Right cardiac atrium (tissue), 5 donors: ENCODE measurements around the gene PDE4D. TPM values are rescaled to one million over a fixed set of nuclear protein-coding genes. Genes with fewer than 3 reads are reported as not detected.
"Not testable (repeated sequence)": the region's sequence is repeated elsewhere in the genome, so short reads cannot be mapped to it uniquely, and the experiment has no call there.

Experiments
- ATAC-seq, 2 donors: fragments of 200-7000 bp; cut with Tn5 transposase; one replicate each; pipeline versions ENCODE4 v1.8.0 to v1.9.1; 2020; ENCODE audit warnings: moderate library complexity in 2 of 2, mild to moderate bottlenecking in 1 of 2
- DNase-seq, 3 donors: peaks; one replicate each; pipeline ENCODE4 v3.0.0-alpha.2; 2020
- H3K27ac ChIP-seq: one replicate; pipeline ENCODE4 v1.5.1; 2013; ENCODE audit warnings: mild to moderate bottlenecking, low read length, control low read depth, moderate library complexity
- H3K27me3 ChIP-seq: one replicate; pipeline ENCODE4 v1.6.1; 2013; ENCODE audit not compliant: control insufficient read depth, insufficient read depth
- H3K4me1 ChIP-seq: one replicate; pipeline ENCODE4 v1.6.1; 2013; ENCODE audit warnings: low read length; ENCODE audit not compliant: control insufficient read depth, insufficient read depth
- H3K4me3 ChIP-seq: one replicate; pipeline ENCODE4 v1.5.1; 2013; ENCODE audit warnings: low read length, control low read depth
- H3K9me3 ChIP-seq: one replicate; pipeline ENCODE4 v1.6.1; 2013; ENCODE audit warnings: low read length; ENCODE audit not compliant: control insufficient read depth
- WGBS: extraction: QIAGEN DNeasy Blood & Tissue Kit; methylation state at CpG from one replicate; pipeline ENCODE4 v1.1.7; 2013; 5-methylcytosine and 5-hydroxymethylcytosine counted together
- intact Hi-C, 4 donors: fragments of 100-400 bp; cut with DNase I; formaldehyde crosslinking; loops; one replicate each; pipeline versions ENCODE4 v1.11.0 to v1.14.0; 2022 to 2023
- polyA plus RNA-seq: library from polyadenylated mRNA; stranded (reverse); fragments of 200-250 nt; gene quantifications from one replicate; pipeline ENCODE4 v1.2.3, GENCODE V29; 2013
- total RNA-seq, 4 donors: library from RNA; stranded (reverse); fragmentation: NEBNext Ultra II Directional; extraction: Animal tissue kit (Norgen Biotek cat#: 25700); gene quantifications; one replicate each; pipeline ENCODE4 v1.2.1, GENCODE V29; 2021
- donor health status: healthy with polysubstance abuse.
- donor health status: DM: no; HTN: yes; CAD: no.
- donor health status: DM: no; HTN: no; CAD: no.
- donor health status: DM: no; HTN: yes; CAD: no; lungs with severe emphysema.
- donor health status: DM: yes; HTN: yes; CAD: no.

The PDE4D gene
- total and polyA plus RNA-seq, 5 donors: 13.2 to 104 (median 38.8) TPM

GRCh38 chr5:59575648-59576445 lies 317.7 kb downstream of the PDE4D start:
- DNase-seq (no peak), ATAC-seq (no peak)
- H3K4me3 ChIP-seq: no peak overlapping the region
- H3K27ac ChIP-seq: no peak overlapping the region
- H3K27me3 ChIP-seq: no peaks in the 10 kb centered on the region
- no peaks in the 10 kb centered on the region for H3K4me1 ChIP-seq
- 91% methylated on average over 3 of the region's 3 CpGs for WGBS
- H3K9me3 ChIP-seq: no peaks in the 10 kb centered on the region
- intact Hi-C loops: no loop called here

GRCh38 chr5:59573509-59573908 lies 320.0 kb downstream of the PDE4D start:
- H3K27ac ChIP-seq, ATAC-seq, H3K9me3 ChIP-seq, H3K27me3 ChIP-seq, H3K4me3 ChIP-seq, intact Hi-C loops, DNase-seq, H3K4me1 ChIP-seq: not testable (repeated sequence)
- 97% methylated on average over 5 of the region's 5 CpGs for WGBS

- Histone ChIP-seq H3K9me3 (no peaks in the 10 kb centered on the region), H3K4me3 (no peak overlapping the region), H3K4me1 (no peaks in the 10 kb centered on the region), H3K27ac (no peak overlapping the region), H3K27me3 (no peaks in the 10 kb centered on the region)
- DNase-seq (no peak), ATAC-seq (no peak)
- intact Hi-C loops: no loop called here
- 96% methylated on average over 3 of the region's 3 CpGs for WGBS
Observed at GRCh38 chr5:59571067-59571466, 322.5 kb downstream of the PDE4D start.

GRCh38 chr5:59569608-59570334 lies 323.8 kb downstream of the PDE4D start:
- intact Hi-C loops: no loop called here
- 56% methylated on average over 3 of the region's 3 CpGs for WGBS
- H3K4me3 ChIP-seq: no peak overlapping the region
- no peaks in the 10 kb centered on the region for H3K9me3 ChIP-seq
- ATAC-seq: no peak
- no peaks in the 10 kb centered on the region for H3K4me1 ChIP-seq
- no peak for DNase-seq
- H3K27me3 ChIP-seq: no peaks in the 10 kb centered on the region
- no peak overlapping the region for H3K27ac ChIP-seq

- Histone ChIP-seq H3K4me1 (no peaks in the 10 kb centered on the region), H3K27me3 (no peaks in the 10 kb centered on the region), H3K27ac (no peak overlapping the region), H3K4me3 (no peak overlapping the region), H3K9me3 (no peaks in the 10 kb centered on the region)
- DNase-seq (no peak), ATAC-seq (no peak)
- 94% methylated on average over 4 of the region's 4 CpGs for WGBS
- intact Hi-C loops: no loop called here
Observed at GRCh38 chr5:59569158-59569557, 324.4 kb downstream of the PDE4D start.

GRCh38 chr5:59568161-59568560 lies 325.4 kb downstream of the PDE4D start:
- H3K4me3 ChIP-seq: no peak overlapping the region
- H3K9me3 ChIP-seq: no peaks in the 10 kb centered on the region
- DNase-seq (no peak), ATAC-seq (no peak)
- 94% methylated on average over 2 of the region's 2 CpGs for whole genome bisulfite sequencing
- intact Hi-C loops: no loop called here
- no peak overlapping the region for H3K27ac ChIP-seq
- H3K4me1 ChIP-seq: no peaks in the 10 kb centered on the region
- H3K27me3 ChIP-seq: no peaks in the 10 kb centered on the region

- WGBS: 83% methylated on average over 2 of the region's 2 CpGs
- no peak overlapping the region for H3K4me3 ChIP-seq
- ATAC-seq (no peak), DNase-seq (no peak)
- no peak overlapping the region for H3K27ac ChIP-seq
- H3K27me3 ChIP-seq: no peaks in the 10 kb centered on the region
- no peaks in the 10 kb centered on the region for H3K9me3 ChIP-seq
- H3K4me1 ChIP-seq: no peaks in the 10 kb centered on the region
- intact Hi-C loops: no loop called here
Observed at GRCh38 chr5:59565551-59565950, 328.0 kb downstream of the PDE4D start.

- ATAC-seq: no peak
- intact Hi-C loops: no loop called here
Observed at GRCh38 chr5:59564895-59565294, 328.6 kb downstream of the PDE4D start.

GRCh38 chr5:59562756-59563389 lies 330.7 kb downstream of the PDE4D start:
- ATAC-seq (peak in 1 of 2 donors; percentile 32), DNase-seq (peak in 1 of 3 donors; percentile 17)
- intact Hi-C loops: no loop called here
- H3K27me3 ChIP-seq: no peaks in the 10 kb centered on the region
- H3K9me3 ChIP-seq: no peaks in the 10 kb centered on the region
- no peak overlapping the region for H3K27ac ChIP-seq
- H3K4me1 ChIP-seq: no peaks in the 10 kb centered on the region
- H3K4me3 ChIP-seq: no peak overlapping the region
- 31% methylated on average over 3 of the region's 3 CpGs for WGBS

More at GRCh38 chr5:59564895-59565294, 328.6 kb downstream of the PDE4D start:
- Histone ChIP-seq H3K4me1 (no peaks in the 10 kb centered on the region), H3K27ac (no peak overlapping the region), H3K4me3 (no peak overlapping the region), H3K27me3 (no peaks in the 10 kb centered on the region), H3K9me3 (no peaks in the 10 kb centered on the region)
- no peak for DNase-seq
- WGBS: 96% methylated on average over 1 of the region's 1 CpG

- WGBS: 66% methylated on average over 2 of the region's 2 CpGs
- Histone ChIP-seq H3K4me1 (no peaks in the 10 kb centered on the region), H3K27me3 (no peaks in the 10 kb centered on the region), H3K4me3 (no peak overlapping the region), H3K27ac (no peak overlapping the region), H3K9me3 (no peaks in the 10 kb centered on the region)
- DNase-seq: no peak
- intact Hi-C loops: no loop called here
- ATAC-seq: no peak
Observed at GRCh38 chr5:59560553-59560952, 333.0 kb downstream of the PDE4D start.

- ATAC-seq (no peak), DNase-seq (no peak)
- Histone ChIP-seq H3K4me1 (no peaks in the 10 kb centered on the region), H3K27ac (no peak overlapping the region), H3K9me3 (no peaks in the 10 kb centered on the region), H3K4me3 (no peak overlapping the region), H3K27me3 (no peaks in the 10 kb centered on the region)
- 84% methylated on average over 4 of the region's 4 CpGs for WGBS
- intact Hi-C loops: no loop called here
Observed at GRCh38 chr5:59559847-59560246, 333.7 kb downstream of the PDE4D start.
